PC-9 (cell line): ENCODE measurements around the gene PIK3R6.

Experiments
- CTCF ChIP-seq: fragments of 200-600 bp; sonication (generic); conservative IDR thresholded peaks from 2 replicates; pipeline ENCODE4 v1.6.1; 2017; ENCODE audit warnings: mixed run types, antibody characterized with exemption, mild to moderate bottlenecking, moderate library complexity
- EZH2 ChIP-seq: fragments of 200-600 bp; sonication (generic); IDR thresholded peaks from 2 replicates; pipeline ENCODE4 v1.8.0; 2017; ENCODE audit warnings: antibody characterized with exemption, low read depth

GRCh38 chr17:8914554-8914953 is 47.1 kb upstream of the PIK3R6 start:
- TF ChIP-seq CTCF (no peak), EZH2 (no peak)
